Neural progenitor cell (in vitro differentiated cells): Measurements from ENCODE around the gene INCA1.

ENCODE experiments used
- EZH2 ChIP-seq: fragments of 200-600 bp; sonication (generic); IDR thresholded peaks from 2 replicates; pipeline ENCODE4 v1.6.1; 2017; ENCODE audit warnings: antibody characterized with exemption, mild to moderate bottlenecking, moderate library complexity
- EZH2phosphoT487 ChIP-seq: fragments of 200-600 bp; sonication (generic); IDR thresholded peaks from 2 replicates; pipeline ENCODE4 v1.6.1; 2017; ENCODE audit warnings: antibody characterized with exemption
- TF ChIP-seq, protein P1 (sequence below): fragments of 200-600 bp; sonication (generic); IDR thresholded peaks from 2 replicates; pipeline ENCODE4 v1.5.1; 2017; ENCODE audit warnings: antibody characterized with exemption, mild to moderate bottlenecking

DNA sequence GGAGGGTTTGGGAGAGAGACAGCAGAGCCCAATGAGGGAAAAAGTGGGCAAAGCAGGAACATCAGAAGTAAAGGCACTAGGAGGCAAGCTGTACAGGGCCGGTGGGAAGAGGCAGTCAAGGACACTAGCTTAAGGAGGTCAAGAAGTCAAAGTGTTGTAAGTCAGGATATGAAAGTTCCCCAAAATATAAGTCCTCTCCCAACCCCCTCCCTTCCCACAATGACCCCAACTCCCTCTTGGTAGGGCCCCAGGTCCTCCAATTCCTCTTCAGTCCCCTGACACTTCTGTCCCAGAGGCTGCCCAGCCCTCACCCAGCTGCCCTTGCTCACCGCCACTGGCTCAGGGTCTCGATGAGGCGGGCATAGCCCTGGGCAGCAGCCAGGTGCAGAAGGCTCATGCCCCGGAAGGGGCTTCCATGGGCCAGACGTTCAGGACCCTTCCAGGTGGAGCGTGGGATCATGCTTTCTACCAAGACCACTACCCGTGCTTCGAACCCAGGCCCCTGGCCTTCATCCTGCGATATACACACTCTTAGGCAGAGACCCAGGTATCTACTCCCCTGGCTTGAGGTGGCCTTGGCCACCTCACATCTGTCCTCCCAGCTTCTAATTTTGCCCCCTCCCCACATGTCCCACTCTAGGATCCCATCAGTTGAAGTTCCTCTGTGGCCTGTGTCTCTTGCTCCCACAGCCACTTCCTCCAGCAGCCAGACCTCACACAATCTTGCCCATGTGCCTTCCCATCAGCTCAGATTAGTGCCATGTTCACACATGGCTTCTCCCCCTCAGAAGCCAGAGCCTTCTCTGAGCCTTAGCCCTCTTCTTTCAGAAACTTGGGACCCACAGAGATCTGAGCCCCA is 23.8 kb downstream of the INCA1 start:
- TF ChIP-seq, protein P1, sequence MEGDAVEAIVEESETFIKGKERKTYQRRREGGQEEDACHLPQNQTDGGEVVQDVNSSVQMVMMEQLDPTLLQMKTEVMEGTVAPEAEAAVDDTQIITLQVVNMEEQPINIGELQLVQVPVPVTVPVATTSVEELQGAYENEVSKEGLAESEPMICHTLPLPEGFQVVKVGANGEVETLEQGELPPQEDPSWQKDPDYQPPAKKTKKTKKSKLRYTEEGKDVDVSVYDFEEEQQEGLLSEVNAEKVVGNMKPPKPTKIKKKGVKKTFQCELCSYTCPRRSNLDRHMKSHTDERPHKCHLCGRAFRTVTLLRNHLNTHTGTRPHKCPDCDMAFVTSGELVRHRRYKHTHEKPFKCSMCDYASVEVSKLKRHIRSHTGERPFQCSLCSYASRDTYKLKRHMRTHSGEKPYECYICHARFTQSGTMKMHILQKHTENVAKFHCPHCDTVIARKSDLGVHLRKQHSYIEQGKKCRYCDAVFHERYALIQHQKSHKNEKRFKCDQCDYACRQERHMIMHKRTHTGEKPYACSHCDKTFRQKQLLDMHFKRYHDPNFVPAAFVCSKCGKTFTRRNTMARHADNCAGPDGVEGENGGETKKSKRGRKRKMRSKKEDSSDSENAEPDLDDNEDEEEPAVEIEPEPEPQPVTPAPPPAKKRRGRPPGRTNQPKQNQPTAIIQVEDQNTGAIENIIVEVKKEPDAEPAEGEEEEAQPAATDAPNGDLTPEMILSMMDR, result no peak
- TF ChIP-seq EZH2, result no peak
- TF ChIP-seq EZH2phosphoT487, result no peak
